ENCODE measurements around the gene PLEKHG1. TPM values are rescaled to one million over a fixed set of nuclear protein-coding genes. Genes with fewer than 3 reads are reported as not detected.

The PLEKHG1 gene
- total and polyA plus RNA-seq, 7 donors, result 1.3 to 10.6 (median 4.2) TPM

GRCh38 chr6:150622476-150622875 is 22.8 kb downstream of the PLEKHG1 start:
- DNase-seq (no peak), ATAC-seq (no peak)
- no peaks in the 10 kb centered on the region for H3K9me3 ChIP-seq
- TF ChIP-seq CTCF (IDR thresholded peaks at IDR 0.05), result no peak
- intact Hi-C loops (cut with DNase I), result no loop called here
- no peaks in the 10 kb centered on the region for H3K27me3 ChIP-seq (ENCODE audit: insufficient read depth in 3 of 3, low read length in 2 of 3)
- no peak overlapping the region for H3K27ac ChIP-seq
- no peak overlapping the region for H3K4me3 ChIP-seq
- H3K36me3 ChIP-seq (ENCODE audit: insufficient read depth in 1 of 2, low read depth in 1 of 2), result no peaks in the 10 kb centered on the region
- WGBS, 3 donors, result 74 to 93% (median 85%) methylated on average over 4 of the region's 4 CpGs
- H3K4me1 ChIP-seq, result no peaks in the 10 kb centered on the region

- intact Hi-C loops (cut with DNase I), result no loop called here
- Histone ChIP-seq H3K4me1 (no peaks in the 10 kb centered on the region), H3K36me3 (ENCODE audit: insufficient read depth in 1 of 2, low read depth in 1 of 2) (no peaks in the 10 kb centered on the region), H3K4me3 (no peak overlapping the region), H3K27ac (no peak overlapping the region), H3K9me3 (no peaks in the 10 kb centered on the region), H3K27me3 (ENCODE audit: insufficient read depth in 3 of 3, low read length in 2 of 3) (no peaks in the 10 kb centered on the region)
- WGBS, 3 donors, result 79 to 83% (median 81%) methylated on average over 18 of the region's 18 CpGs
- ATAC-seq (no peak), DNase-seq (no peak)
- no peak for TF ChIP-seq CTCF (IDR thresholded peaks at IDR 0.05)
These were observed 23.5 kb downstream of the PLEKHG1 start for GRCh38 chr6:150622941-150623874.

GRCh38 chr6:150624191-150624590 is 24.5 kb downstream of the PLEKHG1 start:
- intact Hi-C loops (cut with DNase I), result no loop called here
- DNase-seq, result no peak
- ATAC-seq, result no peak
- Histone ChIP-seq H3K9me3 (no peaks in the 10 kb centered on the region), H3K4me1 (no peaks in the 10 kb centered on the region), H3K27me3 (ENCODE audit: insufficient read depth in 3 of 3, low read length in 2 of 3) (no peaks in the 10 kb centered on the region), H3K27ac (no peak overlapping the region), H3K36me3 (ENCODE audit: insufficient read depth in 1 of 2, low read depth in 1 of 2) (no peaks in the 10 kb centered on the region), H3K4me3 (no peak overlapping the region)
- TF ChIP-seq CTCF (IDR thresholded peaks at IDR 0.05), result no peak
- 81 to 91% (median 90%) methylated on average over 5 of the region's 5 CpGs for WGBS, 3 donors

GRCh38 chr6:150625927-150626326 is 26.2 kb downstream of the PLEKHG1 start:
- Histone ChIP-seq H3K4me3 (no peak overlapping the region), H3K27me3 (ENCODE audit: insufficient read depth in 3 of 3, low read length in 2 of 3) (no peaks in the 10 kb centered on the region), H3K4me1 (no peaks in the 10 kb centered on the region), H3K27ac (no peak overlapping the region), H3K9me3 (no peaks in the 10 kb centered on the region), H3K36me3 (ENCODE audit: insufficient read depth in 1 of 2, low read depth in 1 of 2) (no peaks in the 10 kb centered on the region)
- DNase-seq, result no peak
- WGBS, 3 donors, result 83 to 98% (median 97%) methylated on average over 4 of the region's 4 CpGs
- no peak for TF ChIP-seq CTCF (IDR thresholded peaks at IDR 0.05)
- intact Hi-C loops (cut with DNase I), result no loop called here
- no peak for ATAC-seq

All from psoas muscle (tissue), 8 donors.